GM20000 (cell line): Measurements from ENCODE around the gene CACNA1H.

Experiments
- DNase-seq: peaks from one replicate; pipeline ENCODE4 v3.0.0; 2012; ENCODE audit warnings: low spot score
- TF ChIP-seq, protein P1 (sequence below): IDR thresholded peaks from 2 replicates; pipeline ENCODE4 v1.5.1; 2012; ENCODE audit warnings: mild to moderate bottlenecking, control low read depth; ENCODE audit errors: extremely low read depth, missing control alignments

Gene CACNA1H

GRCh38 chr16:1217526-1217925 lies 64.6 kb downstream of the CACNA1H start:
- no peak for DNase-seq
- TF ChIP-seq, protein P1, sequence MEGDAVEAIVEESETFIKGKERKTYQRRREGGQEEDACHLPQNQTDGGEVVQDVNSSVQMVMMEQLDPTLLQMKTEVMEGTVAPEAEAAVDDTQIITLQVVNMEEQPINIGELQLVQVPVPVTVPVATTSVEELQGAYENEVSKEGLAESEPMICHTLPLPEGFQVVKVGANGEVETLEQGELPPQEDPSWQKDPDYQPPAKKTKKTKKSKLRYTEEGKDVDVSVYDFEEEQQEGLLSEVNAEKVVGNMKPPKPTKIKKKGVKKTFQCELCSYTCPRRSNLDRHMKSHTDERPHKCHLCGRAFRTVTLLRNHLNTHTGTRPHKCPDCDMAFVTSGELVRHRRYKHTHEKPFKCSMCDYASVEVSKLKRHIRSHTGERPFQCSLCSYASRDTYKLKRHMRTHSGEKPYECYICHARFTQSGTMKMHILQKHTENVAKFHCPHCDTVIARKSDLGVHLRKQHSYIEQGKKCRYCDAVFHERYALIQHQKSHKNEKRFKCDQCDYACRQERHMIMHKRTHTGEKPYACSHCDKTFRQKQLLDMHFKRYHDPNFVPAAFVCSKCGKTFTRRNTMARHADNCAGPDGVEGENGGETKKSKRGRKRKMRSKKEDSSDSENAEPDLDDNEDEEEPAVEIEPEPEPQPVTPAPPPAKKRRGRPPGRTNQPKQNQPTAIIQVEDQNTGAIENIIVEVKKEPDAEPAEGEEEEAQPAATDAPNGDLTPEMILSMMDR = no peak

DNA sequence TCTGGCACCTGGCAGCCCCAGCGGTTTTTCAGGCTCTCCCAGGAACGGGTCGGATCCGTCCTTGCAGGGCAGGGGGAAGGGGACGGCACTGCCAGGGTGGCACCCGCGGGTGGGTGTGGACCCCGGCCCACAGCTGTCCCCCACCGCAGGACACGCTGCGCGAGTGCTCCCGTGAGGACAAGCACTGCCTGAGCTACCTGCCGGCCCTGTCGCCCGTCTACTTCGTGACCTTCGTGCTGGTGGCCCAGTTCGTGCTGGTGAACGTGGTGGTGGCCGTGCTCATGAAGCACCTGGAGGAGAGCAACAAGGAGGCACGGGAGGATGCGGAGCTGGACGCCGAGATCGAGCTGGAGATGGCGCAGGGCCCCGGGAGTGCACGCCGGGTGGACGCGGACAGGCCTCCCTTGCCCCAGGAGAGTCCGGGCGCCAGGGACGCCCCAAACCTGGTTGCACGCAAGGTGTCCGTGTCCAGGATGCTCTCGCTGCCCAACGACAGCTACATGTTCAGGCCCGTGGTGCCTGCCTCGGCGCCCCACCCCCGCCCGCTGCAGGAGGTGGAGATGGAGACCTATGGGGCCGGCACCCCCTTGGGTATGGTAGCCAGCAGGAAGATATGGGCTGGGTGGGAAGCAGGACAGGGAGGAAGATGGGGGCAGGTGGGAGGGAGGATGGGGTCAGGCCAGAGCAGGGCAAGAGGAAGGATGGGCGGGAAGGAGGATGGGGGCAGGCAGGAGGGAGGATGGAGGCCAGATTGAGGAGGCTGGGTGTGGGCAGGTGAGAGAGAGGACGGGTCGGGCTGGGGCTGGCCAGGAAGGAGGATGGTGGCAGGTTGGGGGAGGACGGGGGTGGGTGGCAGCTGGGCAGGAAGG lies 65.4 kb downstream of the CACNA1H start:
- TF ChIP-seq, protein P1 = no peak
- DNase-seq = no peak

DNA sequence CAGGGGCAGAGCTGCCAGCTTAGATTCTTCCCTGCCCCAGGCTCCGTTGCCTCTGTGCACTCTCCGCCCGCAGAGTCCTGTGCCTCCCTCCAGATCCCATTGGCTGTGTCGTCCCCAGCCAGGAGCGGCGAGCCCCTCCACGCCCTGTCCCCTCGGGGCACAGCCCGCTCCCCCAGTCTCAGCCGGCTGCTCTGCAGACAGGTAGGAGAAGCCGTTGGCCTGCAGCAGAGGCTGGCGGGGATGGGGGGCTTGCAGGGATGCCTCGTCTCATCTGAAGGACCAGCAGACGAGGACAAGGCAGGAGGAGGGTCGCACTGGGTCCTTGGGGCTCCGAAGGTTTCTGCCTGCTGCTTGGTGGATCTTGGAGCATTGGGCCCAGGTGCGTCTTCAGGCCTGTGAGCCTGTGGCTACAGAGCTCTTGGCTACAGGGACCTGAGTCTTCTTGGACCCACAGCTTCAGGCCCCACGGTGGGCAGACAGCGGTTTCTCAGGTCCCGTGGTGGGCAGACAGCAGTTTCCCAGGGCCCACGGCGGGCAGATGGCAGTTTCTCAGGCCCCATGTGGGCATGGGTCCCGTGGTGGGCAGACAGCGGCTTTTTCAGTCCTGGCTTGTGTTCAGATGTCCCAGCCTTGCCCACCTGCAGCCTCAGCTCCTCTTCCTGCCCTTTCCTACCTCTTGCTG lies 66.2 kb downstream of the CACNA1H start:
- TF ChIP-seq, protein P1 = no peak
- no peak for DNase-seq

- DNase-seq = no peak
- TF ChIP-seq, protein P1 = no peak
Measured at GRCh38 chr16:1220098-1220728, 67.3 kb downstream of the CACNA1H start.

DNA sequence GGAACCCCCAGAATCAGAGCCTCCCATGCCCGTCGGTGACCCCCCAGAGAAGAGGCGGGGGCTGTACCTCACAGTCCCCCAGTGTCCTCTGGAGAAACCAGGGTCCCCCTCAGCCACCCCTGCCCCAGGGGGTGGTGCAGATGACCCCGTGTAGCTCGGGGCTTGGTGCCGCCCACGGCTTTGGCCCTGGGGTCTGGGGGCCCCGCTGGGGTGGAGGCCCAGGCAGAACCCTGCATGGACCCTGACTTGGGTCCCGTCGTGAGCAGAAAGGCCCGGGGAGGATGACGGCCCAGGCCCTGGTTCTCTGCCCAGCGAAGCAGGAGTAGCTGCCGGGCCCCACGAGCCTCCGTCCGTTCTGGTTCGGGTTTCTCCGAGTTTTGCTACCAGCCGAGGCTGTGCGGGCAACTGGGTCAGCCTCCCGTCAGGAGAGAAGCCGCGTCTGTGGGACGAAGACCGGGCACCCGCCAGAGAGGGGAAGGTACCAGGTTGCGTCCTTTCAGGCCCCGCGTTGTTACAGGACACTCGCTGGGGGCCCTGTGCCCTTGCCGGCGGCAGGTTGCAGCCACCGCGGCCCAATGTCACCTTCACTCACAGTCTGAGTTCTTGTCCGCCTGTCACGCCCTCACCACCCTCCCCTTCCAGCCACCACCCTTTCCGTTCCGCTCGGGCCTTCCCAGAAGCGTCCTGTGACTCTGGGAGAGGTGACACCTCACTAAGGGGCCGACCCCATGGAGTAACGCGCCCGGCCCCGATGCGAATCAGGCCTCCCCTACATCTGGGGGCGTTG lies 68.1 kb downstream of the CACNA1H start:
- DNase-seq = no peak
- TF ChIP-seq, protein P1 = no peak

DNA sequence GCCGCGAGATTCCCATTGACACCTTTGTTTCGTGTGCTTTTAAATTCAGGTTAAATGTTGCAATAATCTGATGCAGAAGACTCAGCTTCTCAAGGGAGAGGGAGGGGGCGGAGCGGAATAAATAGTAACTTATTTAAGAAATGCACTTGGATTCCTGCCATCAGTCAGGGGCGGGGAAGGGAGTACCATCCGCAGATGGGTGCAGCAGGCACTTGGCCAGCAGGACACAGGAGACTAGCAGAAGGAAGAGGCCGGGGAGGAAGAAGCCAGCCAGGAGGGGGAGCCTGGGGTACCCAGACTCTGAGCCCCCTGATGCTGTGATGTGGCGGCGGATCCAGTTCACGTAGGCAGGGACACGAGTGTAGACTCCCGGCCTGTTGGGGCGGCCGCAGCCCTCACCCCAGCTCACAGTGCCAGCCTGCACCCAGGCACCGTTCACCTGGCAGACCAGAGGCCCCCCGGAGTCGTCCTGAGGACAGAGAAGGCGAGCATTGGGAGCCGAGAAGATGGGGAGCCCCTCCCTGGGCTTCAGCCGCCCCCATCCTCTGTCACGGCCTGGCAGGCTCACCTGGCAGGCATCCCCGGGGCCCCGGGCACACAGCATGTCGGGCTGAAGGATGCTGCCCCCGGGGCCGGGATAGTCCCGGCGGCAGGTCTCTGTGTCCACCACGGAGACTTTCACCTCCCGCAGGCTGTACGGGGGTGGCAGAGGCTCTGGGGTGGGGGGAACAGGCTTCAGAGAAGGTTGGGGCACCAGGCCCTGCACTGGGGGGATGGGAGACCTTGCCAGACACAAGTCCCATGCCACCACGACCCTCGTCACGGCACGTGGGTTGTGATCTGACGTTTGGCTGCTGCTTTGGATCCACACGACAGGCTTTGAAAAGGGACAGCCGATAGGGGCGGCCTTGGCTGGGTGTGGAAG lies 69.0 kb downstream of the CACNA1H start:
- no peak for DNase-seq
- TF ChIP-seq, protein P1 = no peak
